Neutrophil (primary cell): ENCODE measurements around the gene MLLT10.

ENCODE experiments used
- H3K27ac ChIP-seq: fragments of 200-600 bp; sonication (generic); 2 replicates; pipeline ENCODE4 v1.5.1; 2016; ENCODE audit warnings: mild to moderate bottlenecking, moderate library complexity
- H3K27me3 ChIP-seq: fragments of 200-600 bp; sonication (generic); 2 replicates; pipeline ENCODE4 v1.6.0; 2016; ENCODE audit warnings: mild to moderate bottlenecking
- H3K36me3 ChIP-seq: fragments of 200-600 bp; sonication (generic); 2 replicates; pipeline ENCODE4 v1.5.1; 2017
- H3K4me1 ChIP-seq, 2 experiments: fragments of 200-600 bp in 1 of 2; sonication (generic) in 1 of 2; 1 replicate in 1 of 2; 2 replicates in 1 of 2; pipeline versions ENCODE4 v1.5.1 to v1.6.1; 2013 to 2016; ENCODE audit warnings: low read depth in 1 of 2, low read length in 1 of 2, mild to moderate bottlenecking in 1 of 2, moderate library complexity in 1 of 2; ENCODE audit not compliant: control insufficient read depth in 1 of 2, insufficient read depth in 1 of 2
- H3K4me3 ChIP-seq, 2 experiments: fragments of 200-600 bp in 1 of 2; sonication (generic) in 1 of 2; 1 replicate in 1 of 2; 2 replicates in 1 of 2; pipeline ENCODE4 v1.5.1; 2013 to 2016; ENCODE audit warnings: low read depth in 1 of 2, low read length in 1 of 2, mild to moderate bottlenecking in 1 of 2, moderate library complexity in 1 of 2
- H3K9me3 ChIP-seq: fragments of 200-600 bp; sonication (generic); 2 replicates; pipeline ENCODE4 v1.5.1; 2016
- CTCF ChIP-seq: fragments of 200-600 bp; sonication (generic); IDR thresholded peaks from 2 replicates; pipeline ENCODE4 v1.5.1; 2016; ENCODE audit warnings: antibody characterized with exemption

The MLLT10 gene

DNA sequence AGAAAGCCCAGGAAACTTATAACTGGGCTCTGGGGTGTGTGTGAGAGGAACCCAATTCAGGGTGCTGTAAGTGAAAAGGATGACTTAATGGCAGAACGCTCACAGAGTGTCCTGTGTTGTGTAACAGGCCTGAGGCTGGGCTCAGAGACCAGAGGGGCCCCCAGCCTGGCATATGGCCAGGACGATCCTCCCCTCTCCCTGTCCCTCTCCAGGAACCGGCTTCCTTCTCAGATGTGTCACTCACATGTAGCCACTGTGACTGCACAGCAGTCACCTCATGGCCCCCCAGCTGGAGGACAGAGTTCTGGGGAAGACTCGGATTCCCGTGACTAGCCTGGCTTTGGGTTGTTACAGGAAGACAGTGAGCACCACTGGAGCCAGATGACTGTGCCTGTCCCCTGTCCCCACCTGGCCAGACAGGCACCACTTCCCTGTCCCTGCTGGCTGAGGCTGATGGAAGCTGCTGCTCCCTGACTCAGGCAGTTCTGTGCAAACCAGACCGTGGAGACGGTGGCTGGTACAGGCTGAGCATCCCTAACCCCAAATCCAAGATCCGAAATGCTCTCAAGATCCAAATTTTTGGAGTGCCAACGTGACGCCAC lies 220.5 kb downstream of the MLLT10 start:
- Histone ChIP-seq H3K27ac (no peak overlapping the region), H3K9me3 (no peaks in the 10 kb centered on the region), H3K4me3 (no peak overlapping the region), H3K4me1 (peaks cover 6 to 9% of the 10 kb centered on the region in 2 experiments), H3K36me3 (no peaks in the 10 kb centered on the region), H3K27me3 (no peaks in the 10 kb centered on the region)
- TF ChIP-seq CTCF = no peak

DNA sequence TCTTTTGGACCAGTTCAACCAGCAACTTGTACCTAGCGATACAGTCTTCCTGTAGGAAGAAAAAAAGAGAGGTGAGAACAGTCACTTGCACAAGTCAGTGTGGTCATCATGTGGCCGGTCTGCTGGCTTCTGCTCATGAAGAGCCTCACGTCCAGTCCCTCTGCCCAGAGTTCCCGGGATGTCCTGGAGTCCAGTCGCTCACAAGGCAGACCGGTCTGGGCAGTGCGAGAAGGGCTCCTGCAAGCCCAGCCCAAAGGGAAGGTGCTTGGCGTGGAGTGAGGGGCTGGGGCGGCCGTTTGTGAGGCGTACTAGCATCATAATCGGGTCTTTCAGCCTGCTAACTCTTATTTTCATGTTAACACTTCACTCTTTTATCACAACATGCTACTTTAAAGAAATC lies 222.7 kb downstream of the MLLT10 start:
- H3K36me3 ChIP-seq = no peaks in the 10 kb centered on the region
- H3K4me3 ChIP-seq = no peak overlapping the region
- peaks cover 6 to 9% of the 10 kb centered on the region in 2 experiments for H3K4me1 ChIP-seq

DNA sequence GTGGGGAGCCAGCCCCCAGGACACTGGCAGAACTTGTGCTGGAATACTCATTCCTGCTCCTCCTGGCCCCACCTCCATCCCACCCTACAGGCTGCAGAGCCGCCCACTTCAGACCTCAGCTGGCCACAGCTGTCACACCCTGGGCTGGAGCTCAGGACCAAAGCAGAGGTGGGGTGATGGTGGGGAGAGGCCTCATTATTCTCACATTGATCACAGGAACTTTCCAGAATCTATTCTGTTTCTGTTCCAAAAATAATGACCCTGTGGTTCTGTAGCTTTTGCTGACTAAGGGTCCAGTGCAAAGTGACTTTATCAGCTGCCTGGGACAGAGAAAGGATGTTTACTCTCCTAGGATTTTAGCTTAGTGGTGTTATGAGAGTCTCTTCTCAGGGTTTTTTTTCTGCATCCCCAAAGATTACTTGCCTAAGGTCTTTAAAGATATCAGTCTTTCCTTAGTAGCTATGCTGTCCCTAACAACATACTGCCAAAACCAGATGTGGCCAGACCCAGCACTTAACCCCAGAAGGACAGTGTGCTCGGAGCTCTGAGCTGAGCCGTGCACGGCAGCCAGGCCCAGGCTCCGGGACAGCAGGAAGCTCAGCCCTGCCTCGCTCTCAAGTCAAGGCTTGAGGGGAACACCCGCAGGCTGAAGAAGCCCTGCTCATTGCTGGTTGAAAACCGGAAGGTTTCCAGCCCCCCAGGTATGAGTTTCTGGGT lies 223.3 kb downstream of the MLLT10 start:
- no peak for TF ChIP-seq CTCF
- no peak overlapping the region for H3K27ac ChIP-seq
- H3K4me1 ChIP-seq = peaks cover 6 to 9% of the 10 kb centered on the region in 2 experiments
- no peaks in the 10 kb centered on the region for H3K27me3 ChIP-seq
- H3K9me3 ChIP-seq = no peaks in the 10 kb centered on the region
- H3K4me3 ChIP-seq = no peak overlapping the region
- H3K36me3 ChIP-seq = no peaks in the 10 kb centered on the region

More for the DNA sequence above, 222.7 kb downstream of the MLLT10 start:
- no peaks in the 10 kb centered on the region for H3K9me3 ChIP-seq
- H3K27ac ChIP-seq = no peak overlapping the region
- H3K27me3 ChIP-seq = no peaks in the 10 kb centered on the region
- TF ChIP-seq CTCF = no peak

GRCh38 chr10:21758239-21758638 lies 224.2 kb downstream of the MLLT10 start:
- Histone ChIP-seq H3K27me3 (no peaks in the 10 kb centered on the region), H3K9me3 (no peaks in the 10 kb centered on the region), H3K4me3 (no peak overlapping the region), H3K36me3 (no peaks in the 10 kb centered on the region), H3K27ac (no peak overlapping the region), H3K4me1 (peaks cover 6 to 9% of the 10 kb centered on the region in 2 experiments)
- no peak for TF ChIP-seq CTCF

- Histone ChIP-seq H3K4me1 (peaks cover 6 to 9% of the 10 kb centered on the region in 2 experiments), H3K27ac (no peak overlapping the region), H3K9me3 (no peaks in the 10 kb centered on the region), H3K27me3 (no peaks in the 10 kb centered on the region), H3K36me3 (no peaks in the 10 kb centered on the region), H3K4me3 (no peak overlapping the region)
- no peak for TF ChIP-seq CTCF
These were observed 224.7 kb downstream of the MLLT10 start for GRCh38 chr10:21758696-21759095.
